DOHH2 (cell line): ENCODE measurements around the gene ITGBL1.

Experiments
- H3F3A ChIP-seq: fragments of 200-600 bp; sonication (generic), shearing (Covaris generic); 2 replicates; pipeline ENCODE4 v1.6.0; 2016; ENCODE audit warnings: antibody characterized with exemption, mild to moderate bottlenecking; ENCODE audit not compliant: control insufficient read depth, insufficient read depth
- H3K27ac ChIP-seq: fragments of 200-600 bp; sonication (generic); 2 replicates; pipeline ENCODE4 v1.5.1; 2014; ENCODE audit warnings: low read depth, mild to moderate bottlenecking, low read length, moderate library complexity
- H3K27me3 ChIP-seq: fragments of 200-600 bp; sonication (generic); 2 replicates; pipeline ENCODE4 v1.6.1; 2014; ENCODE audit warnings: mild to moderate bottlenecking, low read length, mixed read lengths; ENCODE audit not compliant: control insufficient read depth
- H3K36me3 ChIP-seq: fragments of 200-600 bp; sonication (generic); 2 replicates; pipeline ENCODE4 v1.6.1; 2014; ENCODE audit warnings: mild to moderate bottlenecking, low read length, moderate library complexity, mixed read lengths; ENCODE audit not compliant: control insufficient read depth
- H3K4me1 ChIP-seq: fragments of 200-600 bp; sonication (generic); 2 replicates; pipeline ENCODE4 v1.6.1; 2014; ENCODE audit warnings: mild to moderate bottlenecking, low read length, mixed read lengths; ENCODE audit not compliant: control insufficient read depth
- H3K4me2 ChIP-seq: fragments of 200-600 bp; sonication (generic); 2 replicates; pipeline ENCODE4 v1.6.0; 2014; ENCODE audit warnings: mild to moderate bottlenecking, low read length, moderate library complexity
- H3K4me3 ChIP-seq: fragments of 200-600 bp; sonication (generic); 2 replicates; pipeline ENCODE4 v1.5.1; 2014; ENCODE audit warnings: mild to moderate bottlenecking, low read length, mixed read lengths
- H3K79me2 ChIP-seq: fragments of 200-600 bp; sonication (generic); 2 replicates; pipeline ENCODE4 v1.6.1; 2014; ENCODE audit warnings: mild to moderate bottlenecking, low read length, mixed read lengths; ENCODE audit not compliant: control insufficient read depth
- H3K9me2 ChIP-seq: fragments of 200-600 bp; sonication (generic); replicated peaks from 2 replicates; pipeline ENCODE4 v1.6.1; 2014; ENCODE audit warnings: mild to moderate bottlenecking, low read length, mixed read lengths; ENCODE audit not compliant: control insufficient read depth
- H3K9me3 ChIP-seq: fragments of 200-600 bp; sonication (generic); 2 replicates; pipeline ENCODE4 v1.6.1; 2014; ENCODE audit warnings: antibody characterized with exemption, low read length, mixed read lengths; ENCODE audit not compliant: control insufficient read depth, insufficient read depth
- H4K20me1 ChIP-seq: fragments of 200-600 bp; sonication (generic); 2 replicates; pipeline ENCODE4 v1.6.0; 2014; ENCODE audit warnings: low read depth, mild to moderate bottlenecking, antibody characterized with exemption, low read length, moderate library complexity; ENCODE audit not compliant: control insufficient read depth, insufficient read depth
- CTCF ChIP-seq: fragments of 200-600 bp; sonication (generic); IDR thresholded peaks from one replicate; pipeline ENCODE4 v1.5.1; 2014; ENCODE audit warnings: antibody characterized with exemption, mild to moderate bottlenecking, low read depth, low read length; ENCODE audit not compliant: poor library complexity, severe bottlenecking
- EZH2phosphoT487 ChIP-seq: fragments of 200-600 bp; sonication (generic); IDR thresholded peaks from 2 replicates; pipeline ENCODE4 v1.6.1; 2017; ENCODE audit warnings: borderline replicate concordance, mild to moderate bottlenecking, antibody characterized with exemption, low read length, moderate library complexity, mixed read lengths

The ITGBL1 gene

GRCh38 chr13:101691341-101691860 lies 238.9 kb downstream of the ITGBL1 start:
- Histone ChIP-seq H3K9me3 (no peaks in the 10 kb centered on the region), H3K9me2 (no peaks in the 10 kb centered on the region), H3K4me2 (no peak overlapping the region), H3F3A (no peaks in the 10 kb centered on the region), H3K79me2 (no peaks in the 10 kb centered on the region), H3K27me3 (no peaks in the 10 kb centered on the region), H3K36me3 (no peaks in the 10 kb centered on the region), H4K20me1 (no peaks in the 10 kb centered on the region), H3K27ac (no peak overlapping the region), H3K4me1 (no peaks in the 10 kb centered on the region), H3K4me3 (no peak overlapping the region)
- no peak for TF ChIP-seq EZH2phosphoT487
- TF ChIP-seq CTCF: no peak

- TF ChIP-seq CTCF: no peak
- no peak for TF ChIP-seq EZH2phosphoT487
- no peaks in the 10 kb centered on the region for H4K20me1 ChIP-seq
- no peak overlapping the region for H3K4me2 ChIP-seq
- no peaks in the 10 kb centered on the region for H3K9me3 ChIP-seq
- H3F3A ChIP-seq: no peaks in the 10 kb centered on the region
- no peaks in the 10 kb centered on the region for H3K4me1 ChIP-seq
- H3K27me3 ChIP-seq: no peaks in the 10 kb centered on the region
- no peaks in the 10 kb centered on the region for H3K79me2 ChIP-seq
- no peak overlapping the region for H3K27ac ChIP-seq
- H3K4me3 ChIP-seq: no peak overlapping the region
- H3K36me3 ChIP-seq: no peaks in the 10 kb centered on the region
- H3K9me2 ChIP-seq: no peaks in the 10 kb centered on the region
These were observed 243.5 kb downstream of the ITGBL1 start for GRCh38 chr13:101695870-101696516.

- Histone ChIP-seq H3K79me2 (no peaks in the 10 kb centered on the region), H3K9me3 (no peaks in the 10 kb centered on the region), H3K27ac (no peak overlapping the region), H3K9me2 (no peaks in the 10 kb centered on the region), H3K4me2 (no peak overlapping the region), H3F3A (no peaks in the 10 kb centered on the region), H4K20me1 (no peaks in the 10 kb centered on the region), H3K27me3 (no peaks in the 10 kb centered on the region), H3K4me1 (no peaks in the 10 kb centered on the region), H3K4me3 (no peak overlapping the region), H3K36me3 (no peaks in the 10 kb centered on the region)
- TF ChIP-seq CTCF (no peak), EZH2phosphoT487 (no peak)
These were observed 245.3 kb downstream of the ITGBL1 start for GRCh38 chr13:101697745-101698144.
